Caco-2 (cell line): ENCODE measurements around the gene BCL3. TPM values are rescaled to one million over a fixed set of nuclear protein-coding genes. Genes with fewer than 3 reads are reported as not detected.

ENCODE experiments used
- BruUV-seq: library from RNA; stranded (reverse); fragments of 400-500 nt; replicated peaks from 2 replicates; lab custom pipeline; 2021; lab: Mats Ljungman, UMichigan
- CTCF ChIA-PET: fragments of 300-600 bp; sonication (Branson Sonifier 250); formaldehyde crosslinking; loops from one replicate; lab custom pipeline; 2022; ENCODE audit warnings: antibody characterized with exemption; lab: Charles Lee
- POLR2A ChIA-PET: fragments of 300-600 bp; sonication (Branson Sonifier 250); formaldehyde crosslinking; loops from one replicate; lab custom pipeline; 2022; ENCODE audit warnings: antibody characterized with exemption; lab: Charles Lee
- DNase-seq, 2 experiments: peaks; one replicate each; pipeline versions ENCODE4 v3.0.0 to v3.0.0-alpha.2; 2020 to 2022
- H3K27me3 ChIP-seq: replicated peaks from 2 replicates; pipeline ENCODE4 v1.6.0; 2011; ENCODE audit warnings: low read length; ENCODE audit not compliant: control insufficient read depth, insufficient read depth
- H3K36me3 ChIP-seq: 2 replicates; pipeline ENCODE4 v1.5.1; 2011; ENCODE audit warnings: low read length; ENCODE audit not compliant: control insufficient read depth, insufficient read depth
- H3K4me1 ChIP-seq: fragments of 250-450 bp; sonication (Bioruptor Pico); 2 replicates; pipeline ENCODE4 v1.5.1; 2020; ENCODE audit warnings: mild to moderate bottlenecking
- H3K4me3 ChIP-seq: 2 replicates; pipeline ENCODE4 v1.5.1; 2011; ENCODE audit warnings: low read depth, mild to moderate bottlenecking, control low read depth, low read length
- H3K9me3 ChIP-seq: fragments of 250-450 bp; sonication (Bioruptor Pico); 2 replicates; pipeline ENCODE4 v1.5.1; 2020; ENCODE audit warnings: mild to moderate bottlenecking, moderate library complexity
- H3K27ac Mint-ChIP-seq: one replicate; pipeline ENCODE4 v1.8.0; 2022; ENCODE audit warnings: mixed read lengths; ENCODE audit not compliant: unreplicated experiment
- H3K27me3 Mint-ChIP-seq: one replicate; pipeline ENCODE4 v1.8.0; 2022; ENCODE audit warnings: mixed read lengths; ENCODE audit not compliant: insufficient read depth, unreplicated experiment
- H3K36me3 Mint-ChIP-seq: one replicate; pipeline ENCODE4 v1.8.0; 2022; ENCODE audit warnings: mild to moderate bottlenecking, mixed read lengths; ENCODE audit not compliant: insufficient read depth, unreplicated experiment
- H3K4me1 Mint-ChIP-seq: one replicate; pipeline ENCODE4 v1.8.0; 2022; ENCODE audit warnings: low read depth, mixed read lengths; ENCODE audit not compliant: unreplicated experiment
- H3K4me3 Mint-ChIP-seq: one replicate; pipeline ENCODE4 v1.8.0; 2022; ENCODE audit warnings: mild to moderate bottlenecking, moderate library complexity, mixed read lengths; ENCODE audit not compliant: unreplicated experiment
- H3K9me3 Mint-ChIP-seq: one replicate; pipeline ENCODE4 v1.8.0; 2022; ENCODE audit warnings: mixed read lengths; ENCODE audit not compliant: unreplicated experiment
- intact Hi-C: fragments of 100-400 bp; cut with micrococcal nuclease; formaldehyde crosslinking; loops from one replicate; pipeline ENCODE4 v1.10.0; 2022; ENCODE audit not compliant: unreplicated experiment
- total RNA-seq: library from RNA; stranded (reverse); gene quantifications from 2 replicates; pipeline ENCODE4 v1.2.3, GENCODE V29; 2022
- TF ChIP-seq, protein P1 (sequence below), 2 experiments: fragments of 200-600 bp in 1 of 2; IDR thresholded peaks; 1 replicate in 1 of 2; 2 replicates in 1 of 2; pipeline versions ENCODE4 v1.5.1 to v1.8.0; 2011 to 2022; ENCODE audit warnings: antibody characterized with exemption in 1 of 2, control low read depth in 1 of 2, inconsistent platforms in 1 of 2, low read depth in 1 of 2, low read length in 1 of 2, mild to moderate bottlenecking in 1 of 2, moderate library complexity in 1 of 2; ENCODE audit not compliant: insufficient read depth in 1 of 2, severe bottlenecking in 1 of 2, unreplicated experiment in 1 of 2

Gene BCL3
- total RNA-seq, 1 experiment from 2014 or later, result 15.5 TPM

DNA sequence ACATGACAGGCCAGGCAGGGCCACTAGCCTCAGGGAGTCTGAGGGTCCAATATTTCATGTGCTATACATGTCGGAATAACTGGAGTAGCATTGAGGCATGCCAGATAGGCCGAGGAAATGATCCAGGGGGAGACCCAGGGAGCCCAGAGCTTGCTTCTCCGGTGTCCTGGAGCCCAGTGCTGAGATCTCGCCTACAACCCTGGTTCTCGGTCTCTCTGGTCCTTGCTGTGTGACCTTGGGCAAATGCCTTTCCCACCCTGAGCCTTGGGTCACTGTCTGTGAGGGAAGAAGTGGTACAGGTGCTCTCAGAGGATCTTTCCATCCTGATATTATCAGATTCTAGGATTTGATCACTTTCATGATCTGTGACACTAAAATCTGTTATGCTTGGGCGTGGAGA, 40.5 kb downstream of the BCL3 start:
- Histone ChIP-seq H3K27me3 (no peaks in the 10 kb centered on the region), H3K9me3 (no peaks in the 10 kb centered on the region), H3K36me3 (peaks cover 12% of the 10 kb centered on the region), H3K4me1 (peaks cover 5% of the 10 kb centered on the region; the same call in 1 of the 2 replicates), H3K4me3 (no peak overlapping the region)
- Mint-ChIP-seq H3K4me3 (no peak overlapping the region), H3K27me3 (no peaks in the 10 kb centered on the region), H3K36me3 (peaks cover 82% of the 10 kb centered on the region), H3K27ac (no peak overlapping the region), H3K9me3 (no peaks in the 10 kb centered on the region), H3K4me1 (peaks cover 14% of the 10 kb centered on the region)
- BruUV-seq, result no TSS peak
- TF ChIP-seq, protein P1, sequence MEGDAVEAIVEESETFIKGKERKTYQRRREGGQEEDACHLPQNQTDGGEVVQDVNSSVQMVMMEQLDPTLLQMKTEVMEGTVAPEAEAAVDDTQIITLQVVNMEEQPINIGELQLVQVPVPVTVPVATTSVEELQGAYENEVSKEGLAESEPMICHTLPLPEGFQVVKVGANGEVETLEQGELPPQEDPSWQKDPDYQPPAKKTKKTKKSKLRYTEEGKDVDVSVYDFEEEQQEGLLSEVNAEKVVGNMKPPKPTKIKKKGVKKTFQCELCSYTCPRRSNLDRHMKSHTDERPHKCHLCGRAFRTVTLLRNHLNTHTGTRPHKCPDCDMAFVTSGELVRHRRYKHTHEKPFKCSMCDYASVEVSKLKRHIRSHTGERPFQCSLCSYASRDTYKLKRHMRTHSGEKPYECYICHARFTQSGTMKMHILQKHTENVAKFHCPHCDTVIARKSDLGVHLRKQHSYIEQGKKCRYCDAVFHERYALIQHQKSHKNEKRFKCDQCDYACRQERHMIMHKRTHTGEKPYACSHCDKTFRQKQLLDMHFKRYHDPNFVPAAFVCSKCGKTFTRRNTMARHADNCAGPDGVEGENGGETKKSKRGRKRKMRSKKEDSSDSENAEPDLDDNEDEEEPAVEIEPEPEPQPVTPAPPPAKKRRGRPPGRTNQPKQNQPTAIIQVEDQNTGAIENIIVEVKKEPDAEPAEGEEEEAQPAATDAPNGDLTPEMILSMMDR (IDR thresholded peaks at IDR 0.05; ENCODE audit: insufficient read depth in 1 of 2, low read depth in 1 of 2, low read length in 1 of 2, severe bottlenecking in 1 of 2, unreplicated experiment in 1 of 2), result no peak
- intact Hi-C loops, result no loop called here
- DNase-seq, result no peak
- CTCF ChIA-PET, result no interaction called here
- POLR2A ChIA-PET, result interaction anchor here (0.6 kb wide), 1 partner anchor 57 kb away, joined by 3 read pairs; the partner anchor contains the start of gene NECTIN2

DNA sequence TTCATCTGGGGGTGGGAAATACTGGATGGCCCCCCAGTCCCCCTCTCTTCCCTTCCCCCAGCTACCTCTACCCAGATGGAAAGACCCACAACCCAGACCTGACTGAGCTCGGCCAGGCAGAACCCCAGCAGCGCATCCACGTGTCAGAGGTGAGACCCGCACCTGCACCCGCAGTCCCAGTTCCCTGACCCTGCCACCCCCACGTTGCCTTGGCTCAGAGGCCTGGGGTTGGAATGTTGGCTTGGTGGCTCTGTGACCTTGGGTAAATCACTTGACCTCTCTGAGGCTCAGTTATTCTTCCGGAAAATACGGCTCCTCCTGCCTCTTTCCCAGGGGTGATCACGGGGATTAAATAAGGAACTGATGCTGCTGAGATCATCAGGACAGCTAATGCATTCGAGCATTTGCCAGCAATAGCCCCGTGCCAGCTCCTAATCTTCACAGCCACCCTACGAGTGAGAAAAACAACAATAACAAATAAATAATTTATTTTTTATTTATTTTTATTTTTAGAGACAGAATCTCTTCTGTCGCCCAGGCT, 41.5 kb downstream of the BCL3 start:
- Mint-ChIP-seq H3K27me3 (no peaks in the 10 kb centered on the region), H3K4me3 (no peak overlapping the region), H3K4me1 (peaks cover 6% of the 10 kb centered on the region), H3K9me3 (no peaks in the 10 kb centered on the region), H3K27ac (no peak overlapping the region), H3K36me3 (peaks cover 81% of the 10 kb centered on the region)
- Histone ChIP-seq H3K4me3 (no peak overlapping the region), H3K4me1 (peaks cover 3% of the 10 kb centered on the region; the same call in 1 of the 2 replicates), H3K9me3 (no peaks in the 10 kb centered on the region), H3K36me3 (peaks cover 13% of the 10 kb centered on the region), H3K27me3 (no peaks in the 10 kb centered on the region)
- no TSS peak for BruUV-seq
- ChIA-PET POLR2A (no interaction called here), CTCF (no interaction called here)
- DNase-seq, result no peak
- intact Hi-C loops, result no loop called here
- TF ChIP-seq, protein P1 (IDR thresholded peaks at IDR 0.05; ENCODE audit: insufficient read depth in 1 of 2, low read depth in 1 of 2, low read length in 1 of 2, severe bottlenecking in 1 of 2, unreplicated experiment in 1 of 2), result no peak

DNA sequence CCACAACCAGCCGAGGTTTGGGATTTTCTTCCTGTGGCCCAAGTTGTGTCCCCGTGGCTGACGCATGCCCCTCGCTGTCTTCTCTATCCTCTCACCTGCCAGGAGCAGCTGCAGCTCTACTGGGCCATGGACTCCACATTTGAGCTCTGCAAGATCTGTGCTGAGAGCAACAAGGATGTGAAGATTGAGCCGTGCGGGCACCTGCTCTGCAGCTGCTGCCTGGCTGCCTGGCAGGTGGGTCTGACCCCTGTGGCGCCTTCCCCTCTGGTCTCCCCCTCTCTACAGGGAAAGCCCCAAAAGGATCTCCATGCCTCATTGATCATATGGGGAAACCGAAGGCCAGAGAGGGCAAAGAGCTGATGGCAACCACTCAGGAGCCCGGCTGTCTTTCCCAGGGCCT, 43.8 kb downstream of the BCL3 start:
- H3K4me1 Mint-ChIP-seq, result no peaks in the 10 kb centered on the region
- Histone ChIP-seq H3K9me3 (no peaks in the 10 kb centered on the region), H3K27me3 (no peaks in the 10 kb centered on the region), H3K4me3 (no peak overlapping the region), H3K4me1 (no peaks in the 10 kb centered on the region), H3K36me3 (peaks cover 11% of the 10 kb centered on the region)
- no peak overlapping the region for H3K27ac Mint-ChIP-seq
- no peaks in the 10 kb centered on the region for H3K9me3 Mint-ChIP-seq
- POLR2A ChIA-PET, result interaction anchor here (0.6 kb wide), 2 partner anchors 10 to 37 kb away, joined by 3 to 6 read pairs; no protein-coding TSS in a partner anchor
- no peaks in the 10 kb centered on the region for H3K27me3 Mint-ChIP-seq
- BruUV-seq, result no TSS peak
- no peak overlapping the region for H3K4me3 Mint-ChIP-seq
- intact Hi-C loops, result no loop called here
- TF ChIP-seq, protein P1 (IDR thresholded peaks at IDR 0.05; ENCODE audit: insufficient read depth in 1 of 2, low read depth in 1 of 2, low read length in 1 of 2, severe bottlenecking in 1 of 2, unreplicated experiment in 1 of 2), result no peak
- CTCF ChIA-PET, result interaction anchor here (1.4 kb wide), 1 partner anchor 15 kb away, joined by 3 read pairs; no protein-coding TSS in a partner anchor
- no peak for DNase-seq
- H3K36me3 Mint-ChIP-seq, result peaks cover 80% of the 10 kb centered on the region
